ENCODE results near the gene RBPJ.

The RBPJ gene

DNA sequence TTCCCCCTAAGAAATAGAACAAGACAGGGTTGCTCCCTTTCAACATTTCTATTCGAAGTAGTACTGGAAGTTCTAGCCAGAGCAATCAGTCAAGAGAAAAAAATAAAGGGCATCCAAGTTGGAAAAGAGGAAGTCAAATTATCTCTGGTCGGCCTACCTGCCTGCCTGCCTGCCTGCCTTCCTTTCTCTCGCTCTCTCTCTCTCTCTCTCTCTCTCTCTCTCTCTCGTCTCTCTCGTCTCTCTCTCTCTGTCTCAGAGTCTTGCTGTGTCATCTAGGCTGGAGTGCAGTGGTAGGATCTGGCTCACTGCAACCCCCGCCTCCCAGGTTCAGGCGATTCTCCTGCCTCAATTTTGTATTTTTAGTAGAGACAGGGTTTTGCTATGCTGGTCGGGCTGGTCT lies 126.6 kb downstream of the RBPJ start:
- Histone ChIP-seq H3K27ac (ENCODE audit: low read depth, low read length) (no peak overlapping the region), H3K36me3 (ENCODE audit: insufficient read depth, low read length) (0 out of 2 replicates have a peak, but pooled peaks cover 2% of the 10 kb centered on the region), H3K9ac (ENCODE audit: low read depth, low read length) (no peak overlapping the region), H3K9me3 (ENCODE audit: insufficient read depth, low read depth, low read length) (peaks cover 15% of the 10 kb centered on the region; the same call in 1 of the 2 replicates), H3K4me1 (ENCODE audit: insufficient read depth, low read length) (peaks cover 4% of the 10 kb centered on the region; the same call in 1 of the 2 replicates), H3K27me3 (ENCODE audit: insufficient read depth, low read length) (no peaks in the 10 kb centered on the region), H3K4me3 (ENCODE audit: low read length) (no peak overlapping the region)
- 73% methylated on average over 4 of the region's 8 CpGs for whole genome bisulfite sequencing

DNA sequence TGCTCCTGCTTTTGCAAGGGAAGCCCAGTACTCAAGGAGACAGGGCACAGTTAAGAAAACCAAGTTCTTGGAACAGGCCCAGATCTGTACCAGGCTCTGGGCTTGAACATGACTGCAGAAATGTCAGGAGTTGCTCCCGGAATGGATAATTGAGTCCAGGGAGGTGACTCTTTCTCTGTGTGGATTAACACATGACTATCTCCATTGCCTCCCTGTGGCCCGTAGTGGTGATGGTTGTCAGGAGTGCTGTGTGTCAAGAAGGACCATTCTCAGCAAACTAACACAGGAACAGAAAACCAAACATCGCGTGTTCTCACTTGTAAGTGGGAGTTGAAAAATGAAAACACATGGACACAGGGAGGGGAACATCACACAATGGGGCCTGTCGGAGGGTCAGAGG lies 129.6 kb downstream of the RBPJ start:
- H3K4me1 ChIP-seq (ENCODE audit: insufficient read depth, low read length): peaks cover 10% of the 10 kb centered on the region
- H3K4me3 ChIP-seq (ENCODE audit: low read length): no peak overlapping the region
- H3K27me3 ChIP-seq (ENCODE audit: insufficient read depth, low read length): no peaks in the 10 kb centered on the region
- no peak overlapping the region for H3K27ac ChIP-seq (ENCODE audit: low read depth, low read length)
- H3K9ac ChIP-seq (ENCODE audit: low read depth, low read length): no peak overlapping the region
- no peaks in the 10 kb centered on the region for H3K9me3 ChIP-seq (ENCODE audit: insufficient read depth, low read depth, low read length)
- 90% methylated on average over 5 of the region's 5 CpGs for WGBS
- no peaks in the 10 kb centered on the region for H3K36me3 ChIP-seq (ENCODE audit: insufficient read depth, low read length)

DNA sequence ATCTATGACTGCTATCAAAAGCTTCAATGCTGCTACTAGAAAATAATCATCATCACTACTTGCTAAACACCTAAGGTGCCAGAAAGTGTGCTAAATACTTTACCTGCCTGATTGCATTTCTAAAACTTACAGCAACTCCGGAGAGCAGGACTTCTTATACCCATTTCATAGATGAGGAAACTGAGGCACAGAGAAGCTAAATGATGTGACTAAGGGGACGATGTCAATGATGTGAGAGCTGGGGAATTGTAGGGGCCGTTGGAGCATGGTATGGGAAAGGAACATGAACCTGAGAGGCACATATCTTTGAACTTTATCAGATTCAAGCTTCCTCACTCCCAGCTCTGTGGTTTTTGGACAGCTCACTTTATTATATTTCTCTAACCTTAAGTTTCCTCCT lies 130.8 kb downstream of the RBPJ start:
- peaks cover 10% of the 10 kb centered on the region for H3K4me1 ChIP-seq (ENCODE audit: insufficient read depth, low read length)
- H3K27me3 ChIP-seq (ENCODE audit: insufficient read depth, low read length): no peaks in the 10 kb centered on the region
- H3K9ac ChIP-seq (ENCODE audit: low read depth, low read length): no peak overlapping the region
- no peak overlapping the region for H3K4me3 ChIP-seq (ENCODE audit: low read length)
- WGBS: 98% methylated on average over 3 of the region's 3 CpGs
- no peaks in the 10 kb centered on the region for H3K9me3 ChIP-seq (ENCODE audit: insufficient read depth, low read depth, low read length)
- no peak overlapping the region for H3K27ac ChIP-seq (ENCODE audit: low read depth, low read length)
- H3K36me3 ChIP-seq (ENCODE audit: insufficient read depth, low read length): no peaks in the 10 kb centered on the region

DNA sequence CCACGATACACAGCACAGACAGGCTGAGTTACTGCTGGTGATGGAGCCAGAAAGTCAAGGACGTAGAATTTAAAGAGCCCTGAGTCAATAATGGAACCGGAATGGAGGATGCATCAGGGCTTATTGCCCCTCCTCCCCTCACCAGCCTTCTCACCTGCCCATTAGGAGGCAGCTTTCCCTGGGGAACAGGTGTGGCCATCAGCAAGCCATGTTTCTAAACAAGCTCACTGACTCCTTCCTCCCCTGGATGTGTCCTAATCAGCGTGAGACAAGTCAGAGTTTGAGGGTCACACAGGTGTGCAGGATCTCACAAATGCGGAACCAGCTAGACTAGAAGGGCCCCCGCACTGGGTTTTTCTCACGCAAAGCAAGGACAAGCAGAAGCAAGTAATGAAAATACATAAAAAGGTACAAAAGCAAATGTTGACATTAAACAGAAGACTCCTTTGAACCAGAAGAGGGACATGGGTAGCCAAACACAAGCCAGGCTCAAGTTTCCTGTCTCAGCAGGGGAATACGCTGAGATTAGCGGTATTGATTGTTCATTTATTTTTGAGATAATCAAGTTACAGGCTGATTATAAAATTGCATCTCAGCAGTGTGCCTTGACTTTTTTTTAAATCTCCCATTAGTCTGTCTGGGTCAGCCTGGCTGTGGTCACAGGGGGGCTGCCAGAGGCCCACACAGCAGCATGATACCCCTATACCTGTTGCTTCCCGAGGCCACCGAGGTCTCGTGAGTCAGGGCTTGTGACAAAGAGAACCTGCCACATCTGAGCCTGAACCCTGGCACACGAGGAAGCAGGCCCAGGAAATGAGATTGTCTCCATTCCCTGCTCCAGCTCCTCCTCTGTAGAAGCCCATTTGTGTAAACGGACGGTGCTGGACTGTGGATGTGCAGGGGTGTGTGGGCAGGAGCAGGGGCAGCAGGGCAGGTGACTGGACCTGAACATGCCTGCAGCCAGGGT lies 132.0 kb downstream of the RBPJ start:
- no peaks in the 10 kb centered on the region for H3K9me3 ChIP-seq (ENCODE audit: insufficient read depth, low read depth, low read length)
- no peaks in the 10 kb centered on the region for H3K36me3 ChIP-seq (ENCODE audit: insufficient read depth, low read length)
- no peak overlapping the region for H3K4me3 ChIP-seq (ENCODE audit: low read length)
- no peak overlapping the region for H3K9ac ChIP-seq (ENCODE audit: low read depth, low read length)
- H3K4me1 ChIP-seq (ENCODE audit: insufficient read depth, low read length): peaks cover 10% of the 10 kb centered on the region
- 85% methylated on average over 15 of the region's 15 CpGs for WGBS
- H3K27me3 ChIP-seq (ENCODE audit: insufficient read depth, low read length): no peaks in the 10 kb centered on the region
- H3K27ac ChIP-seq (ENCODE audit: low read depth, low read length): no peak overlapping the region

DNA sequence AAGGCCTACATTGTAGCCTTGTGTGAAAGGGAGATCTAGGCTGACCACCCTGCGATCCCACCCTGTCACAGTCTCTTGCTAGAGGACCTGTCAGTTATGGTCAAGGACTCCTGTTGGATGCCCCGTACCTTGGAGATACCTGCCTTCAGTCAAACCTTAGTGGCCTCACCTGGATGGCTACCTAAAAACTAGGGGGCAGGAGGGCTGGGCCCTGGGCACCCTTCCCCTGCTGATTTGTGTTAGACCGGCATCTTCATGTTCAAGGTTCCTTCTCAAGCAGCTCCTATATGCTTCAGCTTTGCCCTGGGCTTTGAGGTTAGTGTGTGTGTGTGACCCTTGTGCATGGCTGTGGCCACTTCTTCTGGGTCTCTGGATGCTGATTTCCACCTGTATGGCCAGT lies 134.1 kb downstream of the RBPJ start:
- 94% methylated on average over 3 of the region's 3 CpGs for WGBS
- H3K9me3 ChIP-seq (ENCODE audit: insufficient read depth, low read depth, low read length): no peaks in the 10 kb centered on the region
- H3K4me3 ChIP-seq (ENCODE audit: low read length): no peak overlapping the region
- H3K4me1 ChIP-seq (ENCODE audit: insufficient read depth, low read length): peaks cover 10% of the 10 kb centered on the region
- H3K9ac ChIP-seq (ENCODE audit: low read depth, low read length): no peak overlapping the region
- H3K27me3 ChIP-seq (ENCODE audit: insufficient read depth, low read length): no peaks in the 10 kb centered on the region
- H3K27ac ChIP-seq (ENCODE audit: low read depth, low read length): no peak overlapping the region
- H3K36me3 ChIP-seq (ENCODE audit: insufficient read depth, low read length): no peaks in the 10 kb centered on the region

DNA sequence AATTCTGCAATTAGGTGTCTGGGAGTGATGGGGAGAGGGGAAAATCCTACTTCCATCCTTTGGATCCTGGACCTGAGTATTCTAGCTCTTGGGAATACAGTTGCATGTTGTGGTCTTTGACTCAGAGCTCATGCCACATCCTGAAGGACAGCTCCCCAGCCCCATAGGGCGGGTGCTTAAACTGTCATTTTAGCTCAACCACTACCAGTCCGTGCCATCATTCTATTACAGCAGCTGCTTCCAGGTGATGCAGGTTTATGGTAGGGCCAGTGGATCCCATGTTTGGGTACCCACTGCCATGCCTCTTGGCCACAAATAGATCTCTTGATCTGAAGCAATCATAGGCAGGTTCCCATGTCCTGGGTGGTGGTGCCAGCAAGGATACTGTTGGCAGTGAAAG lies 134.8 kb downstream of the RBPJ start:
- H3K36me3 ChIP-seq (ENCODE audit: insufficient read depth, low read length): no peaks in the 10 kb centered on the region
- H3K27me3 ChIP-seq (ENCODE audit: insufficient read depth, low read length): no peaks in the 10 kb centered on the region
- no peak overlapping the region for H3K27ac ChIP-seq (ENCODE audit: low read depth, low read length)
- H3K9ac ChIP-seq (ENCODE audit: low read depth, low read length): no peak overlapping the region
- no peak overlapping the region for H3K4me3 ChIP-seq (ENCODE audit: low read length)
- no peaks in the 10 kb centered on the region for H3K9me3 ChIP-seq (ENCODE audit: insufficient read depth, low read depth, low read length)
- 92% methylated on average over 2 of the region's 2 CpGs for WGBS
- H3K4me1 ChIP-seq (ENCODE audit: insufficient read depth, low read length): peaks cover 10% of the 10 kb centered on the region

DNA sequence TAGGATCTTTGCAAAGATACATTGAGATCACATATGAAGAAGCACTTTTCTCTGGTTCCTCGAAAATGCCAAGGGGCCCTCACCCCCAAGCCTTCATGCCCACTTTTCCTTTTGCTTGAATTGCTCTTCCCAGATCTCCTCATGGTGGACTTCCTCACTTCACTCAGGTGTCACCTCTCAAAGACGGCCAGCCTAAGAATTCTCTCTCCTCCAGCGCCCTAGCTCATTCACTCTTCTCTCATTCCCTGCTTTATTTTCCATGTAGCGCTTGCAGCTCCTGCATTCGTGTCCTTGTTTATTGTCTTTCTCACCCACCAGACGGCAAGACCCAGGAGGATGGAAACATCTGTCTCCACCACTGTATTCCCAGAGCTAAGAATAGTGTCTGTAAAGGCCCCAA lies 136.6 kb downstream of the RBPJ start:
- Histone ChIP-seq H3K4me1 (ENCODE audit: insufficient read depth, low read length) (peaks cover 6% of the 10 kb centered on the region), H3K4me3 (ENCODE audit: low read length) (no peak overlapping the region), H3K27me3 (ENCODE audit: insufficient read depth, low read length) (no peaks in the 10 kb centered on the region), H3K36me3 (ENCODE audit: insufficient read depth, low read length) (no peaks in the 10 kb centered on the region), H3K9ac (ENCODE audit: low read depth, low read length) (no peak overlapping the region), H3K9me3 (ENCODE audit: insufficient read depth, low read depth, low read length) (no peaks in the 10 kb centered on the region), H3K27ac (ENCODE audit: low read depth, low read length) (no peak overlapping the region)
- WGBS: 88% methylated on average over 6 of the region's 6 CpGs

DNA sequence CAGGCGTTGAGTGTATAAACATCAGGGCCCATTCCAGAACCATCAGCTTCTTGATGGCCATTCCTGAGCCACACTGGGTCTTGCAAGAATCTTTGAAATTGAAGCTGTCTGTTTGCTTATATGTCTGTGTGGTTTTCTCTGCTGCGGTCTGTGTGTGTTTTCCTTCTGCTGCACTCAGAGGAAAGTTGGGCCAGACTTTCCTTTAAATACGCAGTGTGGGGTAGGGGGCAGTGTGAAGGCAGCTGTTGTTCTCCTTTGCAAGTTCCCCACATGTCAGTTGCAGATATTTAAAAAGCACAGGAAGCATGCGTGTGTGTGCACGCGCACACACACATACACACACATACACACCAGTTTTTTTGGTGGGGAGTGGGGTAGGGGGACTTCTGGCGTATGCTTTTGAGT lies 137.3 kb downstream of the RBPJ start:
- no peak overlapping the region for H3K4me3 ChIP-seq (ENCODE audit: low read length)
- no peaks in the 10 kb centered on the region for H3K9me3 ChIP-seq (ENCODE audit: insufficient read depth, low read depth, low read length)
- WGBS: 81% methylated on average over 3 of the region's 7 CpGs
- H3K27me3 ChIP-seq (ENCODE audit: insufficient read depth, low read length): no peaks in the 10 kb centered on the region
- H3K27ac ChIP-seq (ENCODE audit: low read depth, low read length): no peak overlapping the region
- H3K36me3 ChIP-seq (ENCODE audit: insufficient read depth, low read length): no peaks in the 10 kb centered on the region
- no peaks in the 10 kb centered on the region for H3K4me1 ChIP-seq (ENCODE audit: insufficient read depth, low read length)
- H3K9ac ChIP-seq (ENCODE audit: low read depth, low read length): no peak overlapping the region

DNA sequence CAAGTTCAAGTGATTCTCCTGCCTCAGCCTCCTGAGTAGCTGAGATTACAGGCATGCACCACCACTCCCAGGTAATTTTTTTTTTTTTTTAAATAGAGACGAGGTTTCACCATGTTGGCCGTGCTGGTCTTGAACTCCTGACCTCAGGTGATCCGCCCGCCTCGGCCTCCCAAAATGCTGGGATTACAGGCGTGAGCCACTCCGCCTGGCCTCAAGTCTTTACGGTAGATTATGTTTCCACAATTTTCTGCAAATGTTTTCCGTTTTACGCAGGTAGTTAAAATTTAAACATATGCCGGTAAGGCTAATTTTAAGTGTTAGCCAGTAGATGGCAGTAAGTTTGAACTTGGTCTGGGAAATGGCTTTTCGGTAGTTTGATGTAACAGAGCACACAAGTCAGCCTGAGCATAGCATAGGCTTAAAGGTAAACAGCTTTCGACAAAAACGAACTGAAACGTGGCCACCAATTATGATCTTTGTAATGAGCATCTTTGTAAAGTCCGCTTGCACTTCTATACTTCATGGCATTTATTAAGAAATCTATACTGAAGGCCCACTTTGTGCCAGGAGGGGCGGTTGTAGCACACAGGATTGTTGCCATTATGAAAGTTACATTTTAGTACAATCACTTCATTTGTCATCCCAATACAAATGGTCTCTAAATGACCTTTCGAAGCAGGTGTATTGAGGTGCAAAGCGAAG lies 138.4 kb downstream of the RBPJ start:
- WGBS: 62% methylated on average over 17 of the region's 19 CpGs
- no peaks in the 10 kb centered on the region for H3K9me3 ChIP-seq (ENCODE audit: insufficient read depth, low read depth, low read length)
- H3K4me3 ChIP-seq (ENCODE audit: low read length): no peak overlapping the region
- H3K27ac ChIP-seq (ENCODE audit: low read depth, low read length): no peak overlapping the region
- H3K9ac ChIP-seq (ENCODE audit: low read depth, low read length): no peak overlapping the region
- no peaks in the 10 kb centered on the region for H3K4me1 ChIP-seq (ENCODE audit: insufficient read depth, low read length)
- no peaks in the 10 kb centered on the region for H3K27me3 ChIP-seq (ENCODE audit: insufficient read depth, low read length)
- H3K36me3 ChIP-seq (ENCODE audit: insufficient read depth, low read length): no peaks in the 10 kb centered on the region

DNA sequence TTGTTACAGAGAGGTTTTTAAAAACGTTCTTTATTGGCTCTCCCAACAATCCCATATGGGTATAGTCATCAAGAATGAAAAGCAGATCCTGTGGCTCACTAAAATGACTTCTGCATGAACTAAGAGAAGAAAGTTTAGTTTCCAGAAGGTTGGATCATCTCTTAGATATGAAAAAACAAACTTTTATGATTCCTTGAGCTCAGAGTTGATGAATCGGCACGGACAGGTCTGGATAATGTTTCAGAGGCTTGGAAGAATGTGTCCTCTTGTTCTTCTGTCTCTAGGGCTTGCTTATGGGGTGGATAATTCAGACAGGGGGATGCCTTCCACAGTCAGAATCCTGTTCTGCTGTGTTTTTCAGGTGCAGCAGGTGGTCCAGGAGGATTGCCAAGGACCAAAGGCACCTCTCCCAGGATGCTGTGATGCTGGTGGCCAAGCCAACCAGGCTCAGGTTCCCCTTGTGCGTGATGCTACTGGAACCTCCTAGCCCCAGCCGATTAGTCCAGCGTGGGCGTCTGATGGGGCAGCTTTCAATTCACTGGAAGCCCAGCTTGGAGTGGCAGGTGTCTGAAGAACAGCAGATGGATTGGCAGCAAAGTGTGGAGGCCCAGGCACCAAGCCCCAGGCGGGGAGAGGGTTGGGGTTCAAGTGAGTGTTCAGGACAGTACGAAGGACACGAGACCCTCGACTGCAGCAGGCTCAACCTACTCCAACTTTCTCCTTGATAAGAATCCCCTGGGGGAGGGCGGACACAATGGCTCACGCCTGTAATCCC lies 139.1 kb downstream of the RBPJ start:
- H3K27ac ChIP-seq (ENCODE audit: low read depth, low read length): no peak overlapping the region
- whole genome bisulfite sequencing: 96% methylated on average over 12 of the region's 13 CpGs
- no peaks in the 10 kb centered on the region for H3K36me3 ChIP-seq (ENCODE audit: insufficient read depth, low read length)
- H3K4me3 ChIP-seq (ENCODE audit: low read length): no peak overlapping the region
- no peaks in the 10 kb centered on the region for H3K9me3 ChIP-seq (ENCODE audit: insufficient read depth, low read depth, low read length)
- H3K4me1 ChIP-seq (ENCODE audit: insufficient read depth, low read length): no peaks in the 10 kb centered on the region
- no peak overlapping the region for H3K9ac ChIP-seq (ENCODE audit: low read depth, low read length)
- H3K27me3 ChIP-seq (ENCODE audit: insufficient read depth, low read length): no peaks in the 10 kb centered on the region

DNA sequence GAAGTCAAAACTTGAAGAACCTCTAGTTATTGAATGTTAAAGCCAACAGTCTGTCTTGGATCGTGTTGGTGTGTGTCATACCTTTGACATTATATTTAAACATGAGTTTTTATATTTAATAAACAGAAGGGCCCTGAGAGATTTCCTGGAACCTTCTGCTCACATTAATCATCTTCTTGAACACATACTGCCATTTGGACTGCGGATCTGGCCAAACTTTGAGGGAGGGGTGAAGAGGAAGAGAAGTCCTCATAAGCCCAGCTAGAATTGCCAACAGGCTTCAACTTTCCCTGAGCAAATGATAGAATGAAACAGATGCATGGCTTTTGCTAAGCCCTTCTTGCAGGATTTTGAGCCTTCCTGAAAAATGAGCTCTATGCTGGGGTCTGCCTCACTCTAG lies 142.1 kb downstream of the RBPJ start:
- Histone ChIP-seq H3K9ac (ENCODE audit: low read depth, low read length) (no peak overlapping the region), H3K4me3 (ENCODE audit: low read length) (no peak overlapping the region), H3K4me1 (ENCODE audit: insufficient read depth, low read length) (no peaks in the 10 kb centered on the region), H3K36me3 (ENCODE audit: insufficient read depth, low read length) (no peaks in the 10 kb centered on the region), H3K27ac (ENCODE audit: low read depth, low read length) (no peak overlapping the region), H3K9me3 (ENCODE audit: insufficient read depth, low read depth, low read length) (no peaks in the 10 kb centered on the region), H3K27me3 (ENCODE audit: insufficient read depth, low read length) (no peaks in the 10 kb centered on the region)
- 100% methylated on average over 1 of the region's 2 CpGs for WGBS

All from HUES64 (cell line).